ENCODE data around the gene RHOC.
"Not testable (repeated sequence)": the region's sequence is repeated elsewhere in the genome, so short reads cannot be mapped to it uniquely, and the experiment has no call there.

Gene RHOC

DNA sequence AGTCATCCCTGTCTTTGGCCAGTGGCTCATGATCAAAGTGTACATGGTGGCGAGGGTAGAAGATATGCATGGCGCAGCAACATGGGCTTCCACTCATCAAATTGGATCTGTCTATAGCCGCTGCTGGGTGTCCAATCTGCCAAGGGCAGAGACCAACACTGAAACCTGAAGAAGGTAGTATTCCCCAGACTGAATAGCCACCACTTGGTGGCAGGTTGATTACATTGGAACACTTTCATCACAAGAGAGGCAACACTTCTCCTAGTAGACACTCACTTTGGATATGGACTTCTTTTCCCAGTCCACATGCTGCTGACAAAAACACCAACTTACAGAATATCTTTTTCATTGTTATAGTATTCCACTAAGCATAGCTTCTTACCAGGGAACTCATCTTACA is 30.6 kb upstream of the RHOC start:
- no peaks in the 10 kb centered on the region for H3K36me3 ChIP-seq
- H3K4me1 ChIP-seq = no peaks in the 10 kb centered on the region
- intact Hi-C loops (cut with DNase I; ENCODE audit: low total_unique reads) = no loop called here
- H3K27ac ChIP-seq = no peak overlapping the region
- H3K9me3 ChIP-seq = peaks cover 0 to 6% (median 0%) of the 10 kb centered on the region in 3 donors
- no peak overlapping the region for H3K4me3 ChIP-seq
- DNase-seq = no peak
- peaks cover 0 to 12% of the 10 kb centered on the region in 2 donors for H3K27me3 ChIP-seq
- no peak for TF ChIP-seq CTCF (IDR thresholded peaks at IDR 0.05)

GRCh38 chr1:112735752-112736151 is 28.8 kb upstream of the RHOC start:
- Histone ChIP-seq H3K27me3 (peaks cover 0 to 7% of the 10 kb centered on the region in 2 donors), H3K36me3 (no peaks in the 10 kb centered on the region), H3K4me1 (no peaks in the 10 kb centered on the region), H3K9me3 (peaks cover 0 to 6% (median 0%) of the 10 kb centered on the region in 3 donors), H3K4me3 (no peak overlapping the region), H3K27ac (no peak overlapping the region)
- intact Hi-C loops (cut with DNase I; ENCODE audit: low total_unique reads) = no loop called here
- TF ChIP-seq CTCF (IDR thresholded peaks at IDR 0.05) = no peak
- no peak for DNase-seq

- H3K27ac ChIP-seq = no peak overlapping the region
- H3K36me3 ChIP-seq = no peaks in the 10 kb centered on the region
- TF ChIP-seq CTCF (IDR thresholded peaks at IDR 0.05) = no peak
- no peaks in the 10 kb centered on the region for H3K9me3 ChIP-seq
- no peak for DNase-seq
- no peaks in the 10 kb centered on the region for H3K4me1 ChIP-seq
- H3K4me3 ChIP-seq = no peak overlapping the region
- intact Hi-C loops (cut with DNase I; ENCODE audit: low total_unique reads) = no loop called here
- H3K27me3 ChIP-seq = no peaks in the 10 kb centered on the region
These were observed 24.5 kb upstream of the RHOC start for GRCh38 chr1:112731451-112731850.

DNA sequence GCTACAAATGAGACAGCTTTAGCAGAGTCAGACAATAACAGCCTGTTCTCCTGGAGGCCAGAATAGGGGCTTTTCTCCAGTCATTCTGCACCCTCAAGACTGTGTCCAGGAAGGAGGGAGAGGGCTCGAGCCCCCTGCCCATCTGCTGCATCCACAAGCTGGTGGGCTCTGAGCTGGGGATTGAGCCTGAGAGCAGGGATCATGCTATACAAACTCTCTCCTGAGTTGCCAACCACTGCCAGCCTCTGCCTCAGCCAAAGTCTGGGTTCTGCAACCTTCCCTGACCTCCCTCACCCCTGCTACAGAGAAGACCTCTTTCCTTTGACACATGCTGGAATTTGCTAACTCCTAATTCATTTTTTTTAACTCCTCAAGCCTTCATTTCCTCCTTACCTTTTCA is 23.0 kb upstream of the RHOC start:
- no peaks in the 10 kb centered on the region for H3K27me3 ChIP-seq

DNA sequence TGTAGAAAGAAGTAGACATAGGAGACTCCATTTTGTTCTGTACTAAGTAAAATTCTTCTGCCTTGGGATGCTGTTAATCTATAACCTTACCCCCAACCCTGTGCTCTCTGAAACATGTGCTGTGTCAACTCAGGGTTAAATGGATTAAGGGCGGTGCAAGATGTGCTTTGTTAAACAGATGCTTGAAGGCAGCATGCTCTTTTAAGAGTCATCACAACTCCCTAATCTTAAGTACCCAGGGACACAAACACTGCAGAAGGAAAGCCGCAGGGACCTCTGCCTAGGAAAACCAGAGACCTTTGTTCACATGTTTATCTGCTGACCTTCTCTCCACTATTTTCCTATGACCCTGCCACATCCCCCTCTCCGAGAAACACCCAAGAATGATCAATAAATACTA is 22.1 kb upstream of the RHOC start:
- DNase-seq; H3K4me3 ChIP-seq; intact Hi-C loops (cut with DNase I; ENCODE audit: low total_unique reads); H3K27ac ChIP-seq; H3K9me3 ChIP-seq; H3K27me3 ChIP-seq; H3K36me3 ChIP-seq; H3K4me1 ChIP-seq: not testable (repeated sequence)

More for the DNA sequence above, 23.0 kb upstream of the RHOC start:
- intact Hi-C loops (cut with DNase I; ENCODE audit: low total_unique reads) = no loop called here
- no peaks in the 10 kb centered on the region for H3K4me1 ChIP-seq
- TF ChIP-seq CTCF (IDR thresholded peaks at IDR 0.05) = no peak
- DNase-seq = no peak
- no peak overlapping the region for H3K27ac ChIP-seq
- H3K4me3 ChIP-seq = no peak overlapping the region
- H3K9me3 ChIP-seq = no peaks in the 10 kb centered on the region
- no peaks in the 10 kb centered on the region for H3K36me3 ChIP-seq

DNA sequence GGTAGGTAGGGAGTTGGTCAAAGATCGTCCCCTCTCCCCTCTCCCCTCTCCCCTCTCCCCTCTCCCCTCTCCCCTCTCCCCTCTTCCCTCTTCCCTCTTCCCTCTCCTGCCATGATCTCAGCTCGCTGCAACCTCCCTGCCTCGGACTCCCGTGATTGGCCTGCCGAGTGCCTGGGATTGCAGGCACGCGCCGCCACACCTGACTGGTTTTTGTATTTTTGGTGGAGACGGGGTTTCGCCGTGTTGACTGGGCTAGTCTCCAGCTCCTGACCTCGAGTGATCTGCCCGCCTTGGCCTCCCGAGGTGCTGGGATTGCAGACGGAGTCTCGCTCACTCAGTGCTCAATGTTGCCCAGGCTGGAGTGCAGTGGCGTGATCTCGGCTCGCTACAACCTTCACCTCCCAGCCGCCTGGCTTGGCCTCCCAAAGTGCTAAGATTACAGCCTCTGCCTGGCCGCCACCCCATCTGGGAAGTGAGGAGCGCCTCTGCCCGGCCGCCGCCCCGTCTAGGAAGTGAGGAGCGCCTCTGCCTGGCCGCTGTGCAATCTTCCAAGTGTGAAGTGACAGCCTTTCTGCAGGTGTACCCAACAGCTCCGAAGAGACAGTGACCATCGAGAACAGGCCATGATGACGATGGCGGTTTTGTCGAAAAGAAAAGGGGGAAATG is 21.5 kb upstream of the RHOC start:
- H3K36me3 ChIP-seq; H3K27me3 ChIP-seq; H3K4me1 ChIP-seq; DNase-seq; H3K4me3 ChIP-seq; H3K27ac ChIP-seq; H3K9me3 ChIP-seq; intact Hi-C loops (cut with DNase I; ENCODE audit: low total_unique reads): not testable (repeated sequence)

GRCh38 chr1:112727716-112728115 is 20.8 kb upstream of the RHOC start:
- DNase-seq = no peak
- intact Hi-C loops (cut with DNase I; ENCODE audit: low total_unique reads) = no loop called here
- H3K27me3 ChIP-seq = peaks cover 0 to 1% of the 10 kb centered on the region in 2 donors
- no peaks in the 10 kb centered on the region for H3K9me3 ChIP-seq
- no peak overlapping the region for H3K4me3 ChIP-seq
- no peak for TF ChIP-seq CTCF (IDR thresholded peaks at IDR 0.05)
- no peaks in the 10 kb centered on the region for H3K36me3 ChIP-seq
- no peak overlapping the region for H3K27ac ChIP-seq
- H3K4me1 ChIP-seq = peaks cover 0 to 6% (median 2%) of the 10 kb centered on the region in 4 donors

- H3K27ac ChIP-seq; H3K9me3 ChIP-seq; H3K4me3 ChIP-seq; intact Hi-C loops (cut with DNase I; ENCODE audit: low total_unique reads); DNase-seq; H3K36me3 ChIP-seq: not testable (repeated sequence)
- peaks cover 0 to 13% (median 5%) of the 10 kb centered on the region in 4 donors for H3K4me1 ChIP-seq
- H3K27me3 ChIP-seq = peaks cover 0 to 21% of the 10 kb centered on the region in 2 donors
These were observed 17.3 kb upstream of the RHOC start for GRCh38 chr1:112724240-112724639.

Data from tibial artery (tissue), 4 donors.